Activated naive CD4-positive, alpha-beta T cell treated with anti-CD3 and anti-CD28 coated beads for 36 hours (primary cell): Measurements from ENCODE around the gene ARL15. TPM values are rescaled to one million over a fixed set of nuclear protein-coding genes. Genes with fewer than 3 reads are reported as not detected.
"Not testable (repeated sequence)": the region's sequence is repeated elsewhere in the genome, so short reads cannot be mapped to it uniquely, and the experiment has no call there.

Experiments
- CTCF ChIA-PET: fragments of 350-600 bp; sonication (Branson Sonifier 250); formaldehyde crosslinking; loops from one replicate; lab custom pipeline; 2021; ENCODE audit warnings: antibody characterized with exemption; lab: Charles Lee
- DNase-seq: peaks from one replicate; pipeline ENCODE4 v3.0.0-alpha.2; 2020
- H3K27ac Mint-ChIP-seq: one replicate; pipeline ENCODE4 v1.8.0; 2021; ENCODE audit warnings: mild to moderate bottlenecking, mixed read lengths
- H3K27me3 Mint-ChIP-seq: one replicate; pipeline ENCODE4 v1.8.0; 2021; ENCODE audit warnings: low read depth, mixed read lengths
- H3K36me3 Mint-ChIP-seq: one replicate; pipeline ENCODE4 v1.8.0; 2021; ENCODE audit warnings: low read depth, mixed read lengths
- H3K4me1 Mint-ChIP-seq: one replicate; pipeline ENCODE4 v1.8.0; 2021; ENCODE audit warnings: low read depth, mixed read lengths
- H3K4me3 Mint-ChIP-seq: one replicate; pipeline ENCODE4 v1.8.0; 2021; ENCODE audit warnings: mild to moderate bottlenecking, moderate library complexity, mixed read lengths
- H3K9me3 Mint-ChIP-seq: one replicate; pipeline ENCODE4 v1.8.0; 2021; ENCODE audit warnings: mixed read lengths
- intact Hi-C: fragments of 100-400 bp; cut with micrococcal nuclease; formaldehyde crosslinking; loops from one replicate; pipeline ENCODE4 v1.15.1; 2023
- total RNA-seq, 2 experiments: library from RNA; stranded (reverse); gene quantifications; one replicate each; pipeline ENCODE4 v1.2.3, GENCODE V29; 2021

ARL15 gene
- total RNA-seq, 2 experiments from 2014 or later: 6.7 to 7.0 TPM

DNA sequence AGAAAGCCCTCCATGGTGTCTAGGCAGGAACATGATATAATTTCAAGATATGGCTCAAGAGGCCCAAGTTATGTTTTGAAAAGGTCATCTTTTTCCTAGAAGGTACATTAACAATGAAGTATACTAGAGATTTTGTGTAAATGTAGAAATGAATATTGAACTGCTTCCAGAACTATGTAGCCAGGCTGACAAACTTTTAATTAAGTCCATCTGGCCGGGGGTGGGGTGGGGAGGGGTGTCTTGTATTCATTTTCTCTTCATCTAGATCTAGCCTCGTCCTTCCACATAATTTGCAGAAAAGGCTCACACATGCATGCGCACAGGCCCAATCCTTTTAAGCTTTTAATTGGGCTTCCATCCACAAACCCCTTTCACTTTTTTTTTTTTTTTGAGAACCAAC, 323.3 kb downstream of the ARL15 start:
- CTCF ChIA-PET: interaction anchor here (0.7 kb wide), 1 partner anchor 1669 kb away, joined by 4 read pairs; no protein-coding TSS in a partner anchor
- Mint-ChIP-seq H3K27ac (no peak overlapping the region), H3K36me3 (peaks cover 26% of the 10 kb centered on the region), H3K4me3 (no peak overlapping the region), H3K9me3 (peaks cover 17% of the 10 kb centered on the region), H3K4me1 (no peaks in the 10 kb centered on the region), H3K27me3 (no peaks in the 10 kb centered on the region)
- intact Hi-C loops: no loop called here
- no peak for DNase-seq

GRCh38 chr5:53985796-53986195, 324.6 kb downstream of the ARL15 start:
- no peaks in the 10 kb centered on the region for H3K27me3 Mint-ChIP-seq
- CTCF ChIA-PET: no interaction called here
- H3K9me3 Mint-ChIP-seq: peaks cover 17% of the 10 kb centered on the region
- intact Hi-C loops: no loop called here
- no peak overlapping the region for H3K4me3 Mint-ChIP-seq
- no peaks in the 10 kb centered on the region for H3K4me1 Mint-ChIP-seq
- DNase-seq: no peak
- H3K27ac Mint-ChIP-seq: no peak overlapping the region
- H3K36me3 Mint-ChIP-seq: peaks cover 26% of the 10 kb centered on the region

- peaks cover 20% of the 10 kb centered on the region for H3K9me3 Mint-ChIP-seq
- no peak overlapping the region for H3K4me3 Mint-ChIP-seq
- peaks cover 26% of the 10 kb centered on the region for H3K36me3 Mint-ChIP-seq
- CTCF ChIA-PET: no interaction called here
- no peak for DNase-seq
- no peak overlapping the region for H3K27ac Mint-ChIP-seq
- intact Hi-C loops: no loop called here
- no peaks in the 10 kb centered on the region for H3K4me1 Mint-ChIP-seq
- H3K27me3 Mint-ChIP-seq: no peaks in the 10 kb centered on the region
Measured at GRCh38 chr5:53984971-53985370, 325.4 kb downstream of the ARL15 start.

DNA sequence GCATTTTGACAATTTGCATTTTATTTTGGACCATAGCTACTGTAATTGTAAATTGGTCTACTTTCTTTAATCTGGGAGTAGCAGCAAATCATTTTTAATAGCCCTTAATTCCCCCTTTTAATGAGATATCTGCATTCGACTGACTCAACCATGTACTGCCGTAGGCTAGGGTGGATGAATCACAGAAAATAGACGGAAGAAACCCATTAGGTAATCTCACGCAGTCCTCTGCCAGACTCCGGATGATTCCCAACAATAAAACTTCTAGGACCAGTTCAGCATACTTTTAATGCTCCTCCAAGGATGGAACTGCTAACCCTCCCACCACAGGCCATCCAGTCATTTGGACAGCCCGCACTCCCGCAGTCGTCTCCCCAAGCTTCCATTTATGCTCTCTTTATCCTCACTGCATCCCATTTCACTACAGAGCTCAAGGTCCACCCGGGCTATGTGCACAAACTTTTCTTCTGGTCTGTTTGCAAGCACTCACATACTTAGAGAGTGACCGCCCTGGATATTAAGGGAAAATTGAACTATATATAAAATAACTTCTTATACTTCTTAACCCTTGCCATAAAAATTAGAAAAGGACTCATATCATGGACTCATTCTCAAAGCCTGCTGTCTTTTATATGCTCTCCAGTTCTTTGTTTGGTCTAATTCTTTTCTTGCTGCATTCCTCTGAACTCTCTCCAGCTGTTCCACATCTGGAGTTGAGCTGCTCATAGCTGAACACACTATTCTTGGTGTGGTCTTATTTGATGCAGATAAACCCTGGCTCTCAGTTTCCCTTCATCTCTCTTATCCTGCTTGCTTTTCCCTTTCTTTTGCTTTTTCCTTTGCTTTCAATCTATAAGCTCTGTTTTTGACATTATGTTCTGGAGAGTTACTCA, 326.6 kb downstream of the ARL15 start:
- no peak for DNase-seq
- Mint-ChIP-seq H3K36me3 (peaks cover 26% of the 10 kb centered on the region), H3K27me3 (no peaks in the 10 kb centered on the region), H3K4me1 (no peaks in the 10 kb centered on the region), H3K4me3 (no peak overlapping the region), H3K27ac (no peak overlapping the region), H3K9me3 (peaks cover 20% of the 10 kb centered on the region)
- CTCF ChIA-PET: no interaction called here
- intact Hi-C loops: no loop called here

DNA sequence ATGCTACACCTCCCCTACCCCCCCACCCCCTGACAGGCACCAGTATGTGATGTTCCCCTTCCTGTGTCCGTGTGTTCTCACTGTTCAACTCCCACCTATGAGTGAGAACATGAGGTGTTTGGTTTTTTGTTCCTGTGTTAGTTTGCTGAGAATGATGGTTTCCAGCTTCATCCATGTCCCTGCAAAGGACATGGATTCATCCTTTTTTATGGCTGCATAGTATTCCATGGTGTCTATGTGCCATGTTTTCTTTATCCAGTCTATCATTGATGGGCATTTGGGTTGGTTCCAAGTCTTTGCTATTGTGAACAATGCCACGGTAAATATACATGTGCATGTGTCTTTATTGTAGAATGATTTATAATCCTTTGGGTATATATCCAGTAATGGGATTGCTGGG, 328.1 kb downstream of the ARL15 start:
- H3K36me3 Mint-ChIP-seq: peaks cover 28% of the 10 kb centered on the region
- peaks cover 20% of the 10 kb centered on the region for H3K9me3 Mint-ChIP-seq
- H3K4me1 Mint-ChIP-seq, H3K27ac Mint-ChIP-seq, H3K4me3 Mint-ChIP-seq, CTCF ChIA-PET, intact Hi-C loops, H3K27me3 Mint-ChIP-seq, DNase-seq: not testable (repeated sequence)

DNA sequence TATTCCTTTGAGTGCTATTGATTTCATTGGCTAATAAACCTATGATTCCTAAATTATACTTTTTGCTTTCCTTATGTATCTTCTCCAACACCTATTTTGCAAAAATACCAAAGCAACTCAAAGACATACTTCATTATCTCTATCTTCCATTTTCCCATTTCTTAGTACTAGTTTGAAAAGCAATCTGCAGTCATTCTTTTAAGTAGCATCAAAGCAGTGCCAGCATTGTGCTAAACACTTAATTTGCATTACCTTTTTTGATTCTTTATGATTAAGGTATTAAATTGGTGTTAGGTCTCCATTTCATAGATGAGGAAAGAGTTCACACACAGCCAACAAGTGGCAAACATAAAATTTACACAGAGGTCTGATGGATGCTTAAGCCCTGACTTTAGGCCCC, 330.3 kb downstream of the ARL15 start:
- no peaks in the 10 kb centered on the region for H3K4me1 Mint-ChIP-seq
- no peak overlapping the region for H3K27ac Mint-ChIP-seq
- H3K27me3 Mint-ChIP-seq: no peaks in the 10 kb centered on the region
- no peak overlapping the region for H3K4me3 Mint-ChIP-seq
- peaks cover 24% of the 10 kb centered on the region for H3K36me3 Mint-ChIP-seq
- CTCF ChIA-PET: no interaction called here
- peaks cover 20% of the 10 kb centered on the region for H3K9me3 Mint-ChIP-seq
- no peak for DNase-seq
- intact Hi-C loops: no loop called here

GRCh38 chr5:53974021-53974420, 336.4 kb downstream of the ARL15 start:
- H3K36me3 Mint-ChIP-seq: peaks cover 9% of the 10 kb centered on the region
- no peaks in the 10 kb centered on the region for H3K4me1 Mint-ChIP-seq
- intact Hi-C loops: no loop called here
- no peak overlapping the region for H3K27ac Mint-ChIP-seq
- no peak overlapping the region for H3K4me3 Mint-ChIP-seq
- CTCF ChIA-PET: no interaction called here
- H3K27me3 Mint-ChIP-seq: no peaks in the 10 kb centered on the region
- no peak for DNase-seq
- H3K9me3 Mint-ChIP-seq: no peaks in the 10 kb centered on the region

DNA sequence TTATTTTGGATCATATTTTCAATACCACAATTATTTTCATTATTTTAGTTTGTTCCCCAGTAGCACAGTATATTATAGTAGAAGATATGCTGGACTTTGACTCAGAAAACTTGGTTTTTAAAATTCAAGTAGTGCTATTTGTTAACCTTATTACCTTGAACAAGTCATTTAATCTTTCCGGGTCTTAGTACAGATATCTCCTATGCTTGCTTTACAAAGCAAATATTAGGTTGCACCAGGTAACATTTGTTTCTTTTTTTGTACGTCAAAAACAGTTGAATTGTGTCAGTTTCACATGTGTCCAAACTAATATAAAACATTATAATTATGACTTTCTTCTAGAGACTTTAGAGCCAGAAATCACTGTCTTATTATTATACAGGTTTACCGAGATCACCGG, 338.1 kb downstream of the ARL15 start:
- intact Hi-C loops: loop anchor here (1.0 kb wide), 1 partner anchor 9 kb away; no protein-coding TSS in a partner anchor
- H3K36me3 Mint-ChIP-seq: peaks cover 12% of the 10 kb centered on the region
- H3K4me3 Mint-ChIP-seq: no peak overlapping the region
- H3K9me3 Mint-ChIP-seq: no peaks in the 10 kb centered on the region
- CTCF ChIA-PET: no interaction called here
- H3K4me1 Mint-ChIP-seq: no peaks in the 10 kb centered on the region
- no peak overlapping the region for H3K27ac Mint-ChIP-seq
- no peaks in the 10 kb centered on the region for H3K27me3 Mint-ChIP-seq
- no peak for DNase-seq

GRCh38 chr5:53971551-53971950, 338.8 kb downstream of the ARL15 start:
- no peak for DNase-seq
- no peaks in the 10 kb centered on the region for H3K4me1 Mint-ChIP-seq
- CTCF ChIA-PET: no interaction called here
- intact Hi-C loops: no loop called here
- H3K36me3 Mint-ChIP-seq: peaks cover 14% of the 10 kb centered on the region
- H3K4me3 Mint-ChIP-seq: no peak overlapping the region
- H3K27me3 Mint-ChIP-seq: no peaks in the 10 kb centered on the region
- no peaks in the 10 kb centered on the region for H3K9me3 Mint-ChIP-seq
- no peak overlapping the region for H3K27ac Mint-ChIP-seq

- H3K27me3 Mint-ChIP-seq: no peaks in the 10 kb centered on the region
- no peak overlapping the region for H3K27ac Mint-ChIP-seq
- H3K4me3 Mint-ChIP-seq: no peak overlapping the region
- no peaks in the 10 kb centered on the region for H3K4me1 Mint-ChIP-seq
- CTCF ChIA-PET: no interaction called here
- no peaks in the 10 kb centered on the region for H3K9me3 Mint-ChIP-seq
- DNase-seq: no peak
- peaks cover 12% of the 10 kb centered on the region for H3K36me3 Mint-ChIP-seq
- intact Hi-C loops: no loop called here
Measured at GRCh38 chr5:53971131-53971530, 339.2 kb downstream of the ARL15 start.

DNA sequence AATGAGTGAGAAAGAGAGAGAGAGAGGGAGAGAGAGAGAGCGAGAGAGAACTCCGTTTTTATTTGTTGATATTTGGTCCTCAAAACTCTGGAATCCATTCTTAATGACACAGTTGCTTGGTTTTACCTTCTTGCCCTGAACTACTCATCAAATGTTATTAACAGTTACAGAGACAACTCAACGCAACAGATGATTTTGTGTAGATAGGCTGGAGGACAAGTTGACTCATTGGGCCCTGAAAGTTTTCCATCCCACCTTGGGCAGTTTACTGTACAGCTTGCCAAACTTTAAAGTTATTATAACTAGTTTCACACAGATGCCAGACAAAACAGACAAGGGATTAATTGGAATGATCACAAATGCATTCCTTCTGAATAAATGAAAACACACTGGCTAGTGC, 339.9 kb downstream of the ARL15 start:
- Mint-ChIP-seq H3K27me3 (no peaks in the 10 kb centered on the region), H3K9me3 (no peaks in the 10 kb centered on the region), H3K4me3 (no peak overlapping the region), H3K27ac (no peak overlapping the region), H3K36me3 (peaks cover 12% of the 10 kb centered on the region), H3K4me1 (no peaks in the 10 kb centered on the region)
- intact Hi-C loops: no loop called here
- CTCF ChIA-PET: interaction anchor here (1.2 kb wide), 1 partner anchor 10 kb away, joined by 3 read pairs; no protein-coding TSS in a partner anchor
- no peak for DNase-seq

DNA sequence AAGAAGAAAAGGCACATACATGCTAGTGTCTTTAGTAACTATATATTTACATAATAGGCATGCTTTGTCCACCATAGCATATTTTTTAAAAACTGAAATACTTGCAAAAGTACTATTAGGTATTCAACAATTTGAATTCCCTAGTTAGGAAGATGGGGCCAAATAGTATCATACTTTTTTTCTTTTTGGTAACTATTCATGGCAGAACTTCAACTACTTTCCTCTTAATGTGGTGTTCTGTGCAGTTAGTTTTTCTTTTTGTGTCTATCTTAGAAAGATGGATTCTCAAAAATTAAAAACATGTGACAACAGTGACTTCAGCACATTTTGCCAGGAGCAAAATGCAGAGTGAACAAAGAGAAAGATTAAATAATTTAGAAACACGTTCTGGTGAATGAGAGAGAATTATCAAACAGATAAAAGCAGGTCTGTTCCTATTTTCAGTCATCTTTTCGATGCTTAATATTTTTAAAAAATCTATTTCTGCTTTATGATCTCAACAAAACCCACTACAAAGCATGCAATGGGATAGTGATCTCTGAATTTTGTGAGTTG, 341.1 kb downstream of the ARL15 start:
- no peaks in the 10 kb centered on the region for H3K27me3 Mint-ChIP-seq
- CTCF ChIA-PET: no interaction called here
- intact Hi-C loops: loop anchor here (10.0 kb wide), 1 partner anchor 246 kb away; no protein-coding TSS in a partner anchor
- no peaks in the 10 kb centered on the region for H3K4me1 Mint-ChIP-seq
- H3K36me3 Mint-ChIP-seq: peaks cover 16% of the 10 kb centered on the region
- H3K27ac Mint-ChIP-seq: no peak overlapping the region
- DNase-seq: no peak
- no peaks in the 10 kb centered on the region for H3K9me3 Mint-ChIP-seq
- H3K4me3 Mint-ChIP-seq: no peak overlapping the region

GRCh38 chr5:53965459-53965858, 344.9 kb downstream of the ARL15 start:
- Mint-ChIP-seq H3K36me3 (peaks cover 16% of the 10 kb centered on the region), H3K27me3 (no peaks in the 10 kb centered on the region), H3K4me3 (no peak overlapping the region), H3K27ac (no peak overlapping the region), H3K4me1 (no peaks in the 10 kb centered on the region), H3K9me3 (no peaks in the 10 kb centered on the region)
- CTCF ChIA-PET: no interaction called here
- DNase-seq: no peak
- intact Hi-C loops: loop anchor here (10.0 kb wide), 1 partner anchor 249 kb away; no protein-coding TSS in a partner anchor
